ENCODE results near the gene EMILIN3. TPM values are rescaled to one million over a fixed set of nuclear protein-coding genes. Genes with fewer than 3 reads are reported as not detected.

The EMILIN3 gene
- total and polyA plus RNA-seq, 2 of the 4 experiments (the other 2 are of a cell fraction): under 0.01 to 0.07 TPM

DNA sequence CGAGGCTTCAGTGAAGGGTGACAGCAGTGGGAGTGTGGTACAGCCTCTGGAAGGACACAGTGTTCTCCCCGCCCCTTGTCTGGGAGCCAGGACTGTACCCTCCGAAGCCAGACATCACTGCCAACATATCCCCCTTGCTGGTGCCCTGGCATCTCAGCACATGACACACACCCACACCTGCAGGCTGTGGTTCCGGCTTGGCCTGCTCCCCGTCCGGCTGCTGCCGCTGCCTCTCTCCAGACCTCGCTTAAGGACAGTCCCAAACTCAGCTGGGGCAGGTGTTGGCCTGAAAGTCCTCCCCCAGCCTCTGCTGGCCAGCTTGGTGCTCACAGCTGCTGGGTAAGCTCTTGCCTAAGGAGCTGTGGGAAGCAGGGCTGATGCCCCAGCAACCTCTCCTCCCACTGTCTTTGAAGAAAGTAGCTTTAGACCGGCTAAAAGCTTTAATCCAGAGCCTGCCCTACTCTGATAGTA, 7.0 kb downstream of the EMILIN3 start:
- DNase-seq (no peak), ATAC-seq (ENCODE audit: low read depth) (no peak)
- H3K14ac ChIP-seq (replicated peaks; ENCODE audit: low read depth, low read length): no peak overlapping the region
- H3K9me3 ChIP-seq (ENCODE audit: control insufficient read depth, insufficient read depth, low read length): no peaks in the 10 kb centered on the region
- no peak overlapping the region for H3K4me3 ChIP-seq (ENCODE audit: insufficient read depth, low read depth, low read length)
- H3K4ac ChIP-seq (ENCODE audit: low read depth, low read length): no peak overlapping the region
- TF ChIP-seq CHD1 (IDR thresholded peaks at IDR 0.05; ENCODE audit: low read depth, low read length) (no peak), RFX5 (IDR thresholded peaks at IDR 0.05; ENCODE audit: low read depth, low read length) (no peak), SMC3 (IDR thresholded peaks at IDR 0.05; ENCODE audit: low read depth, low read length) (no peak), NFE2L2 (IDR thresholded peaks at IDR 0.05; ENCODE audit: low read depth, low read length) (no peak), FOS (IDR thresholded peaks at IDR 0.05; ENCODE audit: low read depth, low read length) (no peak), RCOR1 (IDR thresholded peaks at IDR 0.05; ENCODE audit: insufficient replicate concordance, low read length) (no peak), RAD21 (IDR thresholded peaks at IDR 0.05; ENCODE audit: low read length) (no peak), BHLHE40 (IDR thresholded peaks at IDR 0.05; ENCODE audit: low read depth, low read length) (no peak), POLR2A (IDR thresholded peaks at IDR 0.05; ENCODE audit: low read depth, low read length) (no peak), CEBPB (IDR thresholded peaks at IDR 0.05; ENCODE audit: low read depth, low read length) (no peak)
- TF ChIP-seq, protein P1, sequence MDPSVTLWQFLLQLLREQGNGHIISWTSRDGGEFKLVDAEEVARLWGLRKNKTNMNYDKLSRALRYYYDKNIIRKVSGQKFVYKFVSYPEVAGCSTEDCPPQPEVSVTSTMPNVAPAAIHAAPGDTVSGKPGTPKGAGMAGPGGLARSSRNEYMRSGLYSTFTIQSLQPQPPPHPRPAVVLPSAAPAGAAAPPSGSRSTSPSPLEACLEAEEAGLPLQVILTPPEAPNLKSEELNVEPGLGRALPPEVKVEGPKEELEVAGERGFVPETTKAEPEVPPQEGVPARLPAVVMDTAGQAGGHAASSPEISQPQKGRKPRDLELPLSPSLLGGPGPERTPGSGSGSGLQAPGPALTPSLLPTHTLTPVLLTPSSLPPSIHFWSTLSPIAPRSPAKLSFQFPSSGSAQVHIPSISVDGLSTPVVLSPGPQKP (IDR thresholded peaks at IDR 0.05; ENCODE audit: borderline replicate concordance, low read depth, low read length): no peak
- TF ChIP-seq, protein P2, sequence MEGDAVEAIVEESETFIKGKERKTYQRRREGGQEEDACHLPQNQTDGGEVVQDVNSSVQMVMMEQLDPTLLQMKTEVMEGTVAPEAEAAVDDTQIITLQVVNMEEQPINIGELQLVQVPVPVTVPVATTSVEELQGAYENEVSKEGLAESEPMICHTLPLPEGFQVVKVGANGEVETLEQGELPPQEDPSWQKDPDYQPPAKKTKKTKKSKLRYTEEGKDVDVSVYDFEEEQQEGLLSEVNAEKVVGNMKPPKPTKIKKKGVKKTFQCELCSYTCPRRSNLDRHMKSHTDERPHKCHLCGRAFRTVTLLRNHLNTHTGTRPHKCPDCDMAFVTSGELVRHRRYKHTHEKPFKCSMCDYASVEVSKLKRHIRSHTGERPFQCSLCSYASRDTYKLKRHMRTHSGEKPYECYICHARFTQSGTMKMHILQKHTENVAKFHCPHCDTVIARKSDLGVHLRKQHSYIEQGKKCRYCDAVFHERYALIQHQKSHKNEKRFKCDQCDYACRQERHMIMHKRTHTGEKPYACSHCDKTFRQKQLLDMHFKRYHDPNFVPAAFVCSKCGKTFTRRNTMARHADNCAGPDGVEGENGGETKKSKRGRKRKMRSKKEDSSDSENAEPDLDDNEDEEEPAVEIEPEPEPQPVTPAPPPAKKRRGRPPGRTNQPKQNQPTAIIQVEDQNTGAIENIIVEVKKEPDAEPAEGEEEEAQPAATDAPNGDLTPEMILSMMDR (conservative IDR thresholded peaks at IDR 0.05; ENCODE audit: low read depth, low read length): no peak
- H2BK20ac ChIP-seq (ENCODE audit: low read depth, low read length): no peak overlapping the region
- no peak overlapping the region for H2BK120ac ChIP-seq (ENCODE audit: low read depth, low read length)
- H4K5ac ChIP-seq (ENCODE audit: low read depth, low read length): no peak overlapping the region
- H4K20me1 ChIP-seq (ENCODE audit: insufficient read depth, low read length): no peaks in the 10 kb centered on the region
- peaks cover 10% of the 10 kb centered on the region for H3K27me3 ChIP-seq (ENCODE audit: control insufficient read depth, insufficient read depth, low read length)
- dilution Hi-C loops (cut with HindIII; ENCODE audit: low sequenced_read_pairs, unreplicated experiment): no loop called here
- no peak overlapping the region; the same call in 1 of the 2 replicates for H2AK5ac ChIP-seq (ENCODE audit: low read depth, low read length)
- no peak overlapping the region for H3K9ac ChIP-seq (ENCODE audit: low read depth, low read length)
- no peaks in the 10 kb centered on the region for H3K79me1 ChIP-seq (ENCODE audit: low read depth in 1 of 2, low read length in 2 of 2)
- no peak overlapping the region for H2BK15ac ChIP-seq (ENCODE audit: low read depth, low read length)
- no peak overlapping the region for H3K27ac ChIP-seq (ENCODE audit: insufficient read depth, low read length)
- no peak overlapping the region for H2BK5ac ChIP-seq (ENCODE audit: low read depth, low read length, poor library complexity, severe bottlenecking)
- ChIA-PET POLR2A (ENCODE audit: unreplicated experiment) (no interaction called here), CTCF (no interaction called here)
- BruUV-seq (replicated peaks): no TSS peak
- 100% methylated on average over 1 of the region's 9 CpGs; no CpG with 5 or more reads in 1 of the 2 experiments for WGBS, 2 experiments (ENCODE audit: extremely low coverage in 2 of 2, insufficient read length in 1 of 2)
- H2AK9ac ChIP-seq (replicated peaks; ENCODE audit: low read depth, low read length, poor library complexity): no peak overlapping the region
- H3K18ac ChIP-seq (ENCODE audit: low read depth, low read length): no peak overlapping the region
- no peaks in the 10 kb centered on the region for H3K4me1 ChIP-seq (ENCODE audit: control insufficient read depth, insufficient read depth, low read length)
- no peak overlapping the region for H2AFZ ChIP-seq (replicated peaks; ENCODE audit: low read length, poor library complexity)
- H4K91ac ChIP-seq (ENCODE audit: insufficient read depth, low read depth, low read length): no peak overlapping the region
- no peak overlapping the region for H3K56ac ChIP-seq (ENCODE audit: extremely low read depth, insufficient read depth, low read length)
- H3K4me2 ChIP-seq (ENCODE audit: low read depth, low read length): no peak overlapping the region
- no peaks in the 10 kb centered on the region for H3K9me1 ChIP-seq (ENCODE audit: insufficient read depth, low read length)
- intact Hi-C loops (cut with micrococcal nuclease): no loop called here
- in situ Hi-C loops (cut with MboI; ENCODE audit: low sequenced_read_pairs): no loop called here
- H3K36me3 ChIP-seq (ENCODE audit: control insufficient read depth, insufficient read depth, low read length): no peaks in the 10 kb centered on the region
- no peak overlapping the region for H4K8ac ChIP-seq (ENCODE audit: low read depth in 2 of 2, low read length in 2 of 2)
- H3K23ac ChIP-seq (ENCODE audit: low read depth, low read length): no peak overlapping the region

Data from IMR-90 (cell line).